HG03342 (cell line): Measurements from ENCODE around the gene CCDC97.
A peak's percentile ranks its signal among the peaks of the same experiment; 100 is the strongest.
"Not testable (repeated sequence)": the region's sequence is repeated elsewhere in the genome, so short reads cannot be mapped to it uniquely, and the experiment has no call there.

ENCODE experiments used
- ATAC-seq: cut with Tn5 transposase; IDR thresholded peaks from one replicate; pipeline ENCODE4 v1.9.1; 2021; ENCODE audit warnings: mild to moderate bottlenecking, moderate library complexity; ENCODE audit not compliant: unreplicated experiment

The CCDC97 gene

DNA sequence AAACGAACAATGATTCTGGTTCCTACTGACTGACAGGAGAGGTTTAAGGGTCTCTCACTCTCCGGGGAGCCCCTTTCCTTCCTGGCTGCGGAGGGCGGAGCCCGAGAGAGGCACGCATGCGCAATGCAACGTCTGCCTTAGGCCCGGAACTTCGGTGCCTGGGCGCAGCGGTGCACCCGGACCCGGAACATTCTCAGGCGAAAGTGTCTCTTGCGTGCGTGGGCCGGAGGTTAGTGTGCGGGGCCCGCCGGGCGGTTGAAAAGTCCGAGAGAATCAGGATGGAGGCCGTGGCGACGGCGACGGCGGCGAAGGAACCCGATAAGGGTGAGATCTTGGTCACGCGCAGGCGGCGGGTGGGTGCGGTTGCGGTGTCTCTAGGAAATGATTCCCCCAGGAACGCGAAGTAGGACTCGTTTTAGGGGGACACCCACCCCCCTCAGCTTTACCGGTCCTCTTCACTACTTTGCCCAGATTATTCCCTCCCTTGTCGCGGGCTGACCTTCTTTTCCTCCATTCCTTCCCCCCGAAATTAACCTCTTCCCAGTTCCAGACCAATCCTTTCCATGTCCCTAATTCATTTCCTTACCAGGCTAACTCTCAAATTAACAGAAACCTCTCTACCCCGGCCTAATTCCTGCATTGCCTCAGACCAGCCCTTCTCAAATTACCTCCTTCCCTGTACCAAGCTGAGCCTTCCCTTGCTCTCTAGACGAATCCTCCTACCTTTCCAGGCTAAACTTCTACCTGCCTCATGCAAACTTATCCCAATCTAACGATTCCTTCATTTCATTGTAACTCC is at the start of gene CCDC97:
Gene CCDC97, plus strand, starts transcription at position 140 of the 799 bp plus-strand sequence. Its CDS starts 139 bp downstream, at position 279.
- peak; percentile 60 for ATAC-seq

DNA sequence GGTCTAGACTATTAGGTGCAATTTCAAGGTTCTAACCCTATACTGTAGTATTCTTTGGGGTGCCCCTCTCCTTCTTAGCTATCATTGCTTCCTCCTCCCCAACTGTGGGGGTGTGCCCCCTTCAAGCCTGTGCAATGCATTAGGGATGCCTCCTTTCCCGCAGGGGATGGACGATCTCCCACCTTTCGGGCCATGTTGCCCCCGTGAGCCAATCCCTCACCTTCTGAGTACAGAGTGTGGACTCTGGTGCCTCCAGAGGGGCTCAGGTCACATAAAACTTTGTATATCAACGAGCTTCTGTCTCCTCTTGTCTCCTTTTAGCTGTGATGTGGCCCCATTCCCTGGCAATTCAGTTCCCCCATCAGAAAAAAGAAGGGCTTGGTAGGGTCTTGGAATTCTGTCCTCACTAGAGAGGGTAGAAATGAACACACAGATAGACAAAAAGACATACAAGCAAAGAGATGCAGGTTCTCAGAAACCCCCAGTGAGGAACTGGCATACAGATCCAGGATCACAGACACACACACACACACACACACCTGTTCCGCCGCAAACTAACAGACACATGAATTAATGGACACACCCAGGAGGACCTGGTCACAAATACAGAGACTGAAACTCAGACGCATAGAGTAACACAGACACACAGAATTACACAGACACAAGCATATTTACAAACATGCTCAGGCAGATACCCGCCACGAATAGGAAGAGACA is 48.3 kb upstream of the CCDC97 start:
- no peak for ATAC-seq

DNA sequence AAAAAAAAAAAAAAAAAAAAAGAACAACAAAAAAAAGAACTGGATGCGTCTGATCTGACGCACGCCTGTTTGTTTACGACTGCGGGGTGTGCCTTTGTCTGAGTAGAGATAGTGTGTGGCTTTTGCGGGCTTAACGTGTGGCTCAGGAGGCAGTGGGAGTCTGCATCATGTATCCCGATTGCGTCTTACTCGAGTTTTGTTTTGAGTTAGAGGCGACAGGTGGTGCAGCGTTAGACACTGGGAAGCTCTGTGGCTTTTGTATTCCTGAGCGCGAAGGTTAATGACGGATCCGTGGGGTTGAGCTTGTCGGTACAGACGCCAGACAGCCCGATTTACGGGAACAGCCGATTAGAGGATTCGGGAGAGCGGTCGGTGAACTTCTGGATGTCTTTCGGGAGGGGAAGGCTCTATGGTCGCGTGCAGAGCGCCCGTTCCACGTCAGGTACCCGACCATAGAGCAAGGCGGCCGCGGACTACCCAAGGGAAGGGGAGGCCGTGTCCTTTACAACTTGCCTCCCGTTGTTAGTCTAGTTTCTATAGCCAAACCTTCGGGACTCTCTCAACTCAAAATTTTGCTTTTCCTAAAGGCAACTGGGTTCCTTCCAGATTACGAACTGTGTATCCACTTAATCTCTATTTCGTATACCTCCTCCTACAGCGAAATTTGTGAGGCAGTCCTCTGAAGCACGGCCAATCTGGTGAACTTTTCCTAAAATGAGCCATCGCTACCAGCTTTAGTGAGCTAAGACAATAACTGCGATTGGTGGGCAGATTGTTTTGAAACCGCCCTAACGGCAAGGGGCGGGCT is 46.7 kb upstream of the CCDC97 start:
- ATAC-seq: peak; percentile 16

DNA sequence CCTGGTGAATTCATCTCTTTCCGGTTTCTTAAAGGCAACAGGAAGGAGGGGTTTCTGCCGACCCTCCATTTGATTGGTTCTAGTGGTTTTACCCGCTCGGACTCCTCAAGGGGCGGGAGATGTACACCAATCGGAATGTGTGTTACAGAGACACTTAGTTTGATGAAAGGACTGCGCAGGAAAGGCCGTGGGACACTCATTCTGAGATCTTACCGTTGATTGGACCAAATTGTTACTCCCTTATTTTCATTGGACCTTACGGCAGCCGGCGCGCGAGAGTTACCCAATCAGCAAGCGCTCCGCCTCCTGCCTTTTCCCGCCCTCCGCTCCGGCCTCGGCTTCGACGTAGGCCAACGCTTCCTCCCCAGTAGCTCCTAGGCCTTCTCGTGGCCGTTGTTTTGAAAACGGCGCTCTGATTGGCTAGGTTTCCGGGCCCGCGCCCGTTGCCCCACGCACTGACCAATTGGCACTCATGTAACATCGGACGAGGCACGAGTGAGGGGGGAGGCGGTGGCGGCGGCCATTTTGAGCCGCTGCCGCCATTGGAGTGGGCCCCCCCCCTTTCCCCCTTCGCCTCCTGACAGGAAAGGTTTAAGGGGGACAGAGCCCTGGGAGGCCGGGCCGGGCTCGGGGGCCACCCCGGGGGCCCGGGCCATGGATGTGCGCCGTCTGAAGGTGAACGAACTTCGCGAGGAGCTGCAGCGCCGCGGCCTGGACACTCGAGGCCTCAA is 46.0 kb upstream of the CCDC97 start, which contains the start of gene HNRNPUL1:
Gene HNRNPUL1, plus strand, starts transcription at position 523 of the 731 bp plus-strand sequence. Its CDS starts 132 bp downstream, at position 655.
- ATAC-seq: peak; percentile 64

DNA sequence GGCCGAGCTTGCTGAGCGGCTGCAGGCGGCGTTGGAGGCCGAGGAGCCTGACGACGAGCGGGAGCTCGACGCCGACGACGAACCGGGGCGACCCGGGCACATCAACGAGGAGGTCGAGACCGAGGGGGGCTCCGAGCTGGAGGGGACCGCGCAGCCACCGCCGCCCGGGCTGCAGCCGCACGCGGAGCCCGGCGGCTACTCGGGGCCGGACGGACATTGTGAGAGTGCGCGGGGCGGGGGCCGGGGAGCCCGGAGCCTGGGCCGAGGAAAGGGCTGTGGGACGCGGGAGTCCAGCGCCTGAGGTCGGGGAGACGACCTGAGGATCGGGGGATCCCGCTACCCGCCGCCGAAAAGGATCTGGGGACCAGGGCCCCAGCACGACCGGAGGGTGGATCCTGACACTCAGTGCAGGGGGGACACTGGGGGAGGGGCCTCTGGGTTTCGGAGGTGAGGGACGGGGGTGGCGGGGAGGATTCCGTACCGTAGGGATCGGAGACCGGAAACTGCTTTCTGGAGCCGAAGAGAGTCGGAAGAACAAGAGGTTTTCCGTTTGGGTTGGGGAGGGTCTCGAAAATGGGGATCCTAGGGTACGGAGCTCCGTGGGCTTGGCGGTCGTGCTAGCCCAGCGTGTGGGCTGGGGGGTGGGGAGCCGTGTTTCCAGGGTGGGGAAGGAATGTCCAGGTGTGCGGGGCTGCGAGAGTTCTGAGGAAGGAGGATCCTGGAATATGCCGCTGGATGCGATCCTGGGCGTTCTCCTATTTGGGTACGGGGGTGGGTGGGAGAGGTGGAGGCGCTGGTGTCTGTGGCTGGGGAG is 45.2 kb upstream of the CCDC97 start:
- no peak for ATAC-seq

DNA sequence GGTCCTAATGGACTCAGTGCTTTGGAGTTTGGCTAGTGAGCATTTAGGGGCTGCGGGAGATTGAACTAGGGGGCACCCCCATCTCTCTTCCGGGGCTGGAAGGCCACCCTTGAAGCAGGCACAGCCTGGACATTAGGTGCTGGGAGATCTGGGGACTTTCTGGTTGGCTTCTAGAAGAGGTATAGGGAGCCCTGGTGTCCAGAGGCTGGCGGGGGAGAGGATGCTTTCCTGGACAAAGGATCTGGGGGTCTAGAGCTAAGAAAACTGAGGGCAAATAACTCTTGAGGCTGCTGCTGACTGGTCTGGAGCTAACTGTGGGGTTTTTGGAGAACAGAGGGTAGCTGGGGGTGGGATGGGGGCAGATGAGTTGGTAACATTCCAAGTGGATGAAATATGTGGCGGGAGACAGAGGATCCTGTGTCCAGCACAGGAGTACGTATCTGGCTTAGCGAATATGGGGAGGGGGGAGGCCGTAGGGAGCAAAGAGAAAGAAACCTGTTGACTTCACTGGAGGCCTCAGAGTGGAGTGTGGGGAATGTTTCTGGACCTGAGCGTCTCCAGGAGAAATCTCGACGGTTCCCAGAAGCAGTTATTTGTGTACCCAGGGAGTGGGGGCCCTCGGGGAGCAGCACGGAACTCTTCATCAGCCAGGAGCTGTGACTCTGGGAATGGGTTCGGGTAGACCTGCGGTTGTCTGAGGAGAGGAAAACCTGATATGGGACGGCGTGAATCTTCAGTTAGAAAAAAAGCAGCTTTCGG is 44.4 kb upstream of the CCDC97 start:
- ATAC-seq: no peak

DNA sequence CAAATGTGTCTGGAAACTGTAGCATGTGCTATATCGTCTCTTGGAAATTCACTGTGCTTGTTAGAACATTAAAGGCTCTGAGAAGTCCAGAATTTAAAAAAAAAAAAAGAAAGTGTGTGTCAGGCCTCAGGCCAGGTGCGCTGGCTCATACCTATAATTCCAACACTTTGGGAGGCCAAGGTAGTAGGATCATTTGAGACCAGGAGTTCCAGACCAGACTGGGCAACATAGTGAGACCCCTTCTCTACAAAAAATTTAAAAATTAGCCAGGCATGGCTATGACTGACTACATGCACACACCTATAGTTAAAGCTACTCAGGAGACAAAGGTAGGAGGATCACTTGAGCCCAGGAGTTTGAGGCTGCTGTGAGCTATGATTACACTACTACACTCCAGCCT is 40.9 kb upstream of the CCDC97 start:
- ATAC-seq: no peak

DNA sequence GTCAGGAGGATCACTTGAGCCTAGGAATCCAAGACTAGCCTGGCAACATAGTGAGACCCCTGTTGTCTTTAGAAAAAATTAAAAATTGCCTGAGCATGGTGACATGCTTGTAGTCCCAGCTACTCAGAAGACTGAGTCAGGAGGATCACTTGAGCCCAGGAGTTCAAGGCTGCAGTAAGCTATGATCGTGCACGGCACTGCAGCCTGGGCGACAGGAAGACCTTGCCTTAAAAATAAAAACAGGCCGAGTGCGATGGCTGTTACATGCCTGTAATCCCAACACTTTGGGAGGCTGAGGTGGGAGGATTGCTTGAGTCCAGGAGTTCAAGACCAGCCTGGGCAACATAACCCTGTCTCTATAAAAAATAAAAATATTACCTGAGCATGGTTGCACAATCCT is 40.4 kb upstream of the CCDC97 start:
- ATAC-seq: no peak

DNA sequence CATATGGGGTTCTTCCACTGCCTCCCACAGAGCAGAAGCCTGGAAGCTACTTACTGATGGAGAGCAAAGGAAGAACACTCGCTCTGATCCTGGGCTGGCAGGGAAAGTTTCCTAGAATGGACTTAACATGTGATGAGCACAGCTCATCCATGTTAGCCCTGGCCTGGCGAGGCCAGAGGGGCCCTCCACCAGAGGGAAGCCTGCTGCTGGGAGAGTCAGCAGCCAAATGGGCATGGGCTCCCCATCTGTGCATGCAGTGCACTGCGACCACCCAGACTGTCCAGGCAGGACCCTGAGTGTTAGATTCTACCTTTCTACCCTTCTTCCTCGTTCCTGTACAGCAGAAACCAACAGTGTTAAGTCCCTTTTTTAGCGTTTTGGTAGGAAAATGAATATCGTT is 36.9 kb upstream of the CCDC97 start:
- no peak for ATAC-seq

DNA sequence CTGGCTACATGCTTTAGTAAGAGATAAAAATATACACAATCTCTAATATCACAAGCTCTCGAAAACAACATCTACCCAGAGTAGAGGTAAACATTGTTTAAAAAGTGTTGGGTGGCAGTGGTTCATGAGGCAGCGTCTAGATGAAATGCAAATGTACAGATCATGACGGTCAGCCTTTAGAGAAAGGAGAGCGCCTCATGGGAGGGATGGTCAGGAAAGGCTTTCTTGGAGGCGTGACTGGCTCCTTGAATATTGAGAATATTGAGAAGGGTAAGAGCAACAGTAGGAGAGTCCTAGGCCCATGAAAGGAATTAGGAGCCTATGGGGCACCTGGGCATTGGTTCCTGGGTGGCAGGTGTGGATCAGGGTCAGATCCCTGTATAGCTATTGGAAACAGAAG is 35.2 kb upstream of the CCDC97 start:
- ATAC-seq: no peak

DNA sequence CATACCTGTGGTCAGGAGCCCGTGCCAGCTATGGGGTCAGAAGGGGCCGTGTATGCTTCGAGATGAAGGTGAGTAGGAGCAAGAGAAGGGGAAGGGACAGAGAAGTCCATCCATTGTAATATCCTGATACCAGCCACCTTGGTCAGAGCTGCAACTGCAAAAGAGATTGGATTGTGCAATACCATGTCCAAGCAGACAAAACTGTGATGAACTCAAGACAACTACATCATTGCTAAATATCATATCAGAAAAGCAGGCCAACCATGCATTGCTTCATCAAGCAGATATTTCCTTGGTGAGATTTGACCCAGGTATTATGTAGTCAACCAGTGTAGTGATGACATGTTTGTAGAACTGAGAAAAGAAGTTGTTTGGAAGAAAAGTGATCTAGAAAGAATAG is 33.7 kb upstream of the CCDC97 start:
- ATAC-seq: no peak

DNA sequence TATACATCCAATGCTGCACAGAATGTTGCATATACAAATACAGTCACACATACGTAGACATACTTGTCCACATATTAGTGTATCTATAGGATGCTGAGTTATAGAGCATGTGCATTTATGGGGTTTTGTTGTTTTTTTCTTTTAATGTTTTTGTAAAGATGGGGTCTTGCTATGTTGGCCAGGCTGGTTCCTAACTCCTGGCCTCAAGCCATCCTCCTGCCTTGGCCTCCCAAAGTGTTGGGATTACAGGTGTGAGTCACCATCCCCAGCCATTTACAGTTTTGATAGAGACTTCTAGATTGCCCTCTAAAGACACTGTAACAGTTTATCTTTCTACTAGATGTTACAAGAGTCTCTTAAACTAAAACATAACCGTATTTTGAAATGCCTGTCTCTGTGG is 31.5 kb upstream of the CCDC97 start:
- no peak for ATAC-seq

DNA sequence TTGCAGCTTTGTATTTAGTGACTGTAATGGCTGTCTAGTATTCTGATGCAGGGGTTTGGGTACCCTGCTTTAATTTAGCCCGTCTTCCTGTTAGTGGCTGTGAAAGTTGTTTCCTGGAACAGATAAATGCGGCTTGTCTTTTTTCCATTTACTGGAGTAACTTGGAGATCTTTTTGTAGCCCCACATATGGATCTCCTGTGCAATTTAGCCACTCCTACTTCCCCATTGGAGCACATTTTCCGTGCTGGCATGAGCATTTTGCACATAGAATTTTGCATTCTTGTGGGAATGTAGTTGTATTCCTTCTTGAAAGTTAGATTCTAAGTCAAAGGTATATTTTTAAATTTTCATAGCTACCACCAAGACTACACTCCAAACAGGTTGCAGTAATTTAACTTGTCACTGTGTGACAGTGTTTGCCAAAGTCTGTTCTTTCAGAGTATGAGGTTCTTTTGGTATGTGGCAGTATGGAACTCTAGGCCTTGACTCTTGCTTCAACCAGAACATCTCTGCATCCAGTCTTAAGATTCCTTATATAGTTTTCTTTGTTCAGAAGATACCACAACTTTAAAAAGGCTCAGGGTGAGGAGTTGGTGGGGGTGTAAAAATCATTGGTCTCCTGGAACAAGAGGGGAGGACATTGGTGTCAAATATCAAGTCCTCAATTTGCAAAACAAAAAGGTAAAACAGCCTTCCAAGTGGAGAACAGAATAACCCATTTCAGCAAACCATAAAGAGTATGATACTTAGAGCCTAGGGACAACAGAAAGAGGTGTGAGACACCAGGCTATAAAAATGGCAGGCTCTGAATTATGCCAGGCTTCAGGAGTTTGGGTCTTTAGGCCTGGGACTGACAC is 21.1 kb upstream of the CCDC97 start:
- no peak for ATAC-seq

DNA sequence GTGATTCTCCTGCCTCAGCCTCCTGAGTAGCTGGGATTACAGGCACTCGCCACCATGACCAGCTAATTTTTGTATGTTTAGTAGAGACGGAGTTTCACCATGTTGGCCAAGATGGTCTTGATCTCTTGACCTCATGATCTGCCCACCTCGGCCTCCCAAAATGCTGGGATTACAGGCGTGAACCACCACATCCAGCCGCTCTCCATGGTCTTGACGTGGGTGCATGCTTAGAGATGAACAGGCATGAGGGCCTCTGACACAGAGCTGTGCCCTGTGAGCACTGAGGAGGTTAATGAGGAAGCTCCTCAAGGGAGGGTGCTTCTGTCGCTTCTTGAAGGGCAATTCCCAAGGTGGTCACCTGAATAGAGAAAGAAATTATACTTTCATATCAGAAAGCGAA is 20.2 kb upstream of the CCDC97 start:
- not testable (repeated sequence) for ATAC-seq

DNA sequence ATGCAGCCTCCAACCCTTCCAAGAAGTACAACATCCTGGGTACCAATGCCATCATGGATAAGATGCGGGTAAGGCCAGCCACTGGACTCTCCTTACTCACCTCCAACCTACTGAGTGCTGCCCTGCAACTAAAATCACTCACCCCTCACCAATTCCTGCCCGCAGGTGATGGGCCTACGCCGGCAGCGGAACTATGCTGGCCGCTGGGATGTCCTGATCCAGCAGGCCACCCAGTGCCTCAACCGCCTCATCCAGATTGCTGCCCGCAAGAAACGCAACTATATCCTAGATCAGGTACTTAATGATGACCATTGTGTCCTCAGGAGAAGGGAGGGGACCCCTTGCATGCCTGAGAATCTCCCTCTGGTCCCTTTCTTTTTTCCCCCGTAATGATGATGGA is 15.6 kb upstream of the CCDC97 start:
- no peak for ATAC-seq

DNA sequence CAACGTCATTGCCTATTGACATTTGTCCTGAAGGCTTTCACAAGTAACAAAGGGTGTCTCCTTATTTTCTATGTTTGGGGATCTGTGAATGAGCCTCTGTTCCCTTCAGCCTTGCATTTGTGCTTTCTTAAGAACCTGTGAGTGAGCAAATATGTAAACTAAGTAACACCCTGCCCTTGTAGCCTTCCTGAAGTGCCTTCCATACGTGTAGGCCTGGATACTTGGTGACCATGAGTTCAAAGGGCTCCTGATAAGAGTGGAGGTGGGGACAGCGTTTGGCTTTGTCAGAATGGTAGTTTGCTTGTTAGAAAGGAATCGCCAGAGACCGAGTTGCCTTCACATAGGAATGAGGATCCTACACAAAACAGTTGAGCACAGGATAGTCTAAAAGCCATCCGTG is 14.5 kb upstream of the CCDC97 start:
- no peak for ATAC-seq

DNA sequence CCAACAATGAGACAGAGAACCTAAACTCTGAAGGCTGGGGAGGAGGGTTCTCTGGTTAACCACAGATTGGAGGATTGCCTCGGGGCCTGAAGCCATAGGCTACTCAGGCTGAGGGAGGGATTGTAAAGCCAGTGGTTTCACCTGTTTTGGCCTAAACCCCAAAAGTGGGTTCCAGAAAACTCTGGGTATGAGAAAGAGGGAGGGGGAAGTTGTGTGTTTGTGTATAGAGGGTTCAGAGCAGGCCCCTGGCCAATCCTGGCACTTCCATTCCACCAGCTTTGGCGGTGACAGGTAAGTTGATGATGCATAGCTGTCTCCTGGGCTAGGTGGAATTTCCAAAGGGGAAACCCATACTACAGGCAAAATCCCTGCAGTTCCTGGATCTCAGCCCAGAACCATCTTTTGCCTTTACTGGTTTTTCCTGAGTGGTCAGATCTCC is 13.5 kb upstream of the CCDC97 start:
- no peak for ATAC-seq
